SW480 (cell line): Measurements from ENCODE around the gene NAPG.
A peak's percentile ranks its signal among the peaks of the same experiment; 100 is the strongest.
"Not testable (repeated sequence)": the region's sequence is repeated elsewhere in the genome, so short reads cannot be mapped to it uniquely, and the experiment has no call there.

Source experiments
- DNase-seq: peaks from one replicate; pipeline ENCODE4 v3.0.0-alpha.2; 2016; ENCODE audit warnings: low spot score

The NAPG gene

GRCh38 chr18:10525697-10526560 is at the start of gene NAPG:
Gene NAPG, plus strand, starts transcription at chr18:10526027. Its CDS starts 76 bp downstream, at chr18:10526103.
- peak; percentile 91 for DNase-seq

DNA sequence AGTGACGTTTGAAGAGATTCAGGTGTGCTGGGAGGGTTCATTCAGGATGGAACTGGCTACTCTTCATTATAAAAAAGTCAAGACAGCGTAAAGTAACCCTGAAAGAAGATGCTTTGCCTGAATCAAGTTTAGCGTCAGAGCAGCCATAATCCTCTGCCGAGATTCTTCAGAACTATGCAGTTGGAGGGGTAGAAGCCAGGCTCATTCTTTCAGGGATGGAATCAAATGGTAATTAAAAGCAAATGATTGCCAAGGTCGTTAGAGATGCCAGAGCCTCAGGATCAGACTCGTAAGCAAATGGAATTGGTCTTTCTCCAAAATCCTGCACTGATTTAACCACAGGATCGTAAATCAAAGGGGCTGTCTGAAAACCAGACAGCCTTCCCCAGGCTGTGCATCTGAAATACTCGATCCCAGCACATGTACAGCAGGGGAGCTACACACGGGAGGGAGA is 49.5 kb upstream of the NAPG start:
- DNase-seq: no peak

DNA sequence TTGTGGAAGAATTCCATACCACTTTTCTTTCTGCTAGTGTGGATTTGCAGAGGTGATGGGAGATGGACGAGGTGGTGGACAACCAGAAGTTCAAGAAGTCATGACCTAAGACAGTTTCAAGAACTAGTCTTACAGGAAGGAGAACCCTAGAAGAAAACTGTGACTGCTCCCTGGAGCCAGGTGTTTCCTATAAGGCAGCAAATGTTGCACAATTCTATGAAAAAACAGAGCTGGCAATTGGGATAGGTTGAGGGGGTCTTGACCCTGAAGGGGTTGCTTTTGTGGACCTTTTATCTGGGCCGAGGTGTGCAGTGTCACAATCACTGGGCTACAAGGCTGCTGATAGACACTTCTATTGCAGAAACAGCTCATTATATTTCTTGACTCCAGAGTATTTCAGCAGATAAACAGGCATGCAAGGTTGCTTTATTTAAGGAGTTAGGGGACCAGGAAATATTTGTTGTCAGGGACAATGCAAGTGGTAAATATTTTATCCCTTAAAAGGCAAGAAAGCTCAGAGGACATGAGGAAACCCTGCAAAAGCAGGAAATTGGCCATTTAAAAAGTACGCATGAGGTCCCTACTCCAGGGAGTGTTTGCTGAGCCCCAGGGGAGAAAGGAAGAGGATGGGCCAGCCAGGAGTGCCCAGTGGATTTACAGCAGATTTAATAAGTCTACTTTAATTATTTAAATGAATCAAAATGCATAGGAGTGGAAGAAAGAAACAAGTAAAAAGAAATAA is 48.5 kb upstream of the NAPG start:
- no peak for DNase-seq

DNA sequence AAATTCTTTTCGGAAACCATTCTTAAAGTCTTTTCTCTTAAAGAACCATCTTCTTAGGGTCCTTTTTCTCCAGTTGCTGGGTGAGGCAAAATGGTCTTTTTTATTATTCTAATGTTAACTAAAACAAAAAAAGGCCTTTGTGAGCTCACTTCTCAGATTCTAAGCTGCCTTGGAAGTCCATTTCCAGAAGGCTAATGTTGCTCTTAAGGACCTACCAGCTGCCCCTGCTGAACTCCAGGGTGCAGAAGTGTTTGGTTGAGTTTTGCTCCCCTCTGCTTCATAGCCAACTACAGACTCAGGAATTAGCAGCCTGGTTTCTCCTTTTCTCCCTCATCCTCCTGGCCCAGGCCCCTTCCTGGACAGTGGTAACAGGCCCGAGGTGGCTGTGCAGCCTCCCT is 48.0 kb upstream of the NAPG start:
- DNase-seq: no peak

GRCh38 chr18:10481831-10482230 is 44.0 kb upstream of the NAPG start:
- no peak for DNase-seq

- DNase-seq: no peak
These were observed 43.4 kb upstream of the NAPG start for GRCh38 chr18:10482363-10482984.

GRCh38 chr18:10482985-10483949 is 42.6 kb upstream of the NAPG start:
- no peak for DNase-seq

DNA sequence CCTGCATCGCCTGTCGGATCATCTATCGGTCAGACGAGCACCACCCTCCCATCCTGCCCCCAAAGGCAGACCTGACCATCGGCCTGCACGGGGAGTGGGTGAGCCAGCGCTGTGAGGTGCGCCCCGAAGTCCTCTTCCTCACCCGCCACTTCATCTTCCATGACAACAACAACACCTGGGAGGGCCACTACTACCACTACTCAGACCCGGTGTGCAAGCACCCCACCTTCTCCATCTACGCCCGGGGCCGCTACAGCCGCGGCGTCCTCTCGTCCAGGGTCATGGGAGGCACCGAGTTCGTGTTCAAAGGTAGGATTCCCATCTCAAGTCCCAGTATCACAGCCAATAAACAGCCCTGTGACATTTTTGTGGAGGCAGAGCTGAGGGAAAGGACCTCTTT is 40.4 kb upstream of the NAPG start:
- no peak for DNase-seq

DNA sequence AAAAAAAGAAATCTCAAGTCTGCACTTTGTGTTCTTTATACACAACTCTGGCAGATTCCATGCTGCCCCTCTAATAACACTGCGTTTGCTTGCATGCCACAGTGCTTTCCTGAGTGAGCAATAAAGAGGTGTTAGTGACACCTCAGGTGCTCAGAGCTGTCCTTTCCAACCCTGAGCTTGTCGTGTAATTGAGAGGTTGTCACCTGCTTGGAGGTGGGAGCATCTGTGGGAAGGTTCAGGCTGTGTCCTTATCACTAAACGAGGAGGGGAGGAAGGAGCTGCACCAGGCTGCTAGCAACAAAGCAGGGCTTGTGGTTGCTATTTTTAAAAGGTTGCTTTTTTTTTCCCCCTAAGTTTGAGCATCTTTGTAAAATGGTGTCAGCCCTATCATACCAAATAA is 39.5 kb upstream of the NAPG start:
- DNase-seq: no peak

- DNase-seq: no peak
These were observed 38.7 kb upstream of the NAPG start for GRCh38 chr18:10487154-10487553.

DNA sequence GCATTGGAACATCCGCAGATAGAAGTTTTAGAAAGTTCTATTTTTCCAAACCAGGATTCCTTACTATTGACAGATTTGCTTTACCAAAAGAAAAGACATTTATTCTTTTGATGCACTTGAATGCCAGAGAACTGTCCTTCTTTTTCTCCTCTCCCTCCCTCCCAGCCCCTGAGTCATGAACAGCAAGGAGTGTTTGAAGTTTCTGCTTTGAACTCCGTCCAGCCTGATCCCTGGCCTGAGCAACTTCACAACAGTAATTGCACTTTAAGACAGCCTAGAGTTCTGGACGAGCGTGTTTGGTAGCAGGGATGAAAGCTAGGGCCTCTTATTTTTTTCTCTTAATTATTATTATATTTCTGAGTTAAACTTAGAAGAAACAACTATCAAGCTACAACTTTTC is 37.8 kb upstream of the NAPG start:
- no peak for DNase-seq

- peak; percentile 88 for DNase-seq
These were observed 35.2 kb upstream of the NAPG start for GRCh38 chr18:10490401-10491165.

- no peak for DNase-seq
These were observed 29.9 kb upstream of the NAPG start for GRCh38 chr18:10495936-10496335.

- DNase-seq: no peak
These were observed 28.5 kb upstream of the NAPG start for GRCh38 chr18:10497206-10497749.

GRCh38 chr18:10499230-10499629 is 26.6 kb upstream of the NAPG start:
- DNase-seq: no peak

DNA sequence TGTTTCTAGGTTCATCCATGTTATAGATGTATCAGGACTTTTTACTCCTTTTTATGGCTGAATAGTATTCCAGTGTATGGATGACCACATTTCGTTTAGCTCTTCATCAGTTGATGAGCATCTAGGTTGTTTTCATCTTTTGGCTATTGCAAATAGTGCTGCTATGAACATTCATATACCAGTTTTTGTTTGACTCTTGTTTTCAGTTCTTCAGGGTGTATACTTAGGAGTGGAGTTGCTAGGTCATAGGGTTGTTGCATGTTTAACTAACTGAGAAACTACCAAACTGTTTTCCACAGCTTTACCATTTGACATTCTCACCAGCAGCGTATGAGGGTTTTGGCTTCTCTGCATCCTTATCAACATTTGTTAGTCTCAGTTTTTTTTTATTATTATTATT is 25.8 kb upstream of the NAPG start:
- DNase-seq: no peak

DNA sequence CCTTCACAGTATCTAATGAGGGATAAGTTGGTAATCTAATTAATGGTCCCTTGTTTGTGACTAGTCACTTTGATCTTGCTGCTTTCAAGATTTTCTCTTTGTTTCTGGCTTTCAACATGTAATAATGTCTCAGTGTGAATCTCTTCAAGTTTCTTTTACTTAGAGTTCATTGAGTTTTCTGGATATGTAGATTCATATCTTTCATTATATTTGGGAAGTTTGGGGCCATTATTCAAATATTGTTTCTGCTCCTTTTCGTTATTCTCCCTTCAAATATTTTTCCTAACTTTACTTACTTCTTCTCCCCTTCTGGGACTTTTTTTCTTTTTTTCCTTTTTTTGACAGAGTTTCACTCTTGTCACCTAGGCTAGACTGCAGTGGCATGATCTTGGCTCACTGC is 21.1 kb upstream of the NAPG start:
- DNase-seq: no peak

DNA sequence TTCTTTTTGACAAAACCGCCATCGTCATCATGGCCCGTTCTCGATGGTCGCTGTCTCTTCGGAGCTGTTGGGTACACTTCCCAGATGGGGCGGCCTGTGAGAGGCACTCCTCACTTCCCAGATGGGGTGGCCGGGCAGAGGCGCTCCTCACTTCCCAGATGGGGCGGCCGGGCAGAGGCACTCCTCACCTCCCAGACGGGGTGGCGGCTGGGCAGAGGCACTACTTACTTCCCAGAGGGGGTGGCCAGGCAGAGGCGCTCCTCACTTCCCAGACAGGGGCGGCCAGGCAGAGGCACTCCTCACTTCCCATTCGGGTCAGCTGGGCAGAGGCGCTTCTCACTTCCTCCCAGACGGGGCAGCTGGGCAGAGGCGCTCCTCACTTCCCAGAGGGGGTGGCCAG is 19.9 kb upstream of the NAPG start:
- DNase-seq: not testable (repeated sequence)

DNA sequence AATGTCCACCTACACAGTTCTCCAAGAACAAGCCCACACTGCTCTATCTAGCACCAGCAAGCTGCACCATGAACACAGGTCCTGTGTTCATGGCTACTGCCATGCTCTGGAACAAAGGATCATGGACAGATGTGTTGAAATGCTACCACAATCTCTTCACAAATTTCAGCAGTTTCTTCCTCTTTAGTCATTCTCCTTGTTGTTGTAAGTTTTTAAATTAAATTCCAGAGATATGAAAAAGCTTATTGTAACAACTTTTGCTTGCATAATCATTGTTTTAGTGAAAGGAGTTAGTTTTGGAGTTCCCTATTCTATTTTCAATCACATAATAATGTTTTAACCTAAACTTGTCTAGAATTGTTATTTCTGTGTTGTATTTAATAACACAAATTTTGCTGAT is 17.2 kb upstream of the NAPG start:
- DNase-seq: no peak

GRCh38 chr18:10511236-10511635 is 14.6 kb upstream of the NAPG start:
- no peak for DNase-seq

- no peak for DNase-seq
These were observed 11.7 kb upstream of the NAPG start for GRCh38 chr18:10514082-10514481.
